ENCODE measurements around the gene KLHL3.
"Not testable (repeated sequence)": the region's sequence is repeated elsewhere in the genome, so short reads cannot be mapped to it uniquely, and the experiment has no call there.

KLHL3 gene

GRCh38 chr5:137665678-137666460, 70.0 kb downstream of the KLHL3 start:
- DNase-seq = no peak

GRCh38 chr5:137660349-137660817, 75.5 kb downstream of the KLHL3 start:
- DNase-seq = peak; percentile 84

- DNase-seq = no peak
Observed at GRCh38 chr5:137659209-137659608, 76.7 kb downstream of the KLHL3 start.

GRCh38 chr5:137658324-137658723, 77.6 kb downstream of the KLHL3 start:
- DNase-seq = no peak

- no peak for DNase-seq
Observed at GRCh38 chr5:137657073-137657472, 78.8 kb downstream of the KLHL3 start.

- DNase-seq = no peak
Observed at GRCh38 chr5:137656558-137656957, 79.3 kb downstream of the KLHL3 start.

- no peak for DNase-seq
Observed at GRCh38 chr5:137651022-137651421, 84.9 kb downstream of the KLHL3 start.

GRCh38 chr5:137649228-137649935, 86.5 kb downstream of the KLHL3 start:
- DNase-seq = peak; percentile 75

GRCh38 chr5:137648361-137648760, 87.5 kb downstream of the KLHL3 start:
- DNase-seq = no peak

- DNase-seq = no peak
Observed at GRCh38 chr5:137647401-137647800, 88.5 kb downstream of the KLHL3 start.

- DNase-seq = no peak
Observed at GRCh38 chr5:137646761-137647160, 89.1 kb downstream of the KLHL3 start.

GRCh38 chr5:137643081-137643480, 92.8 kb downstream of the KLHL3 start:
- not testable (repeated sequence) for DNase-seq

GRCh38 chr5:137642091-137642490, 93.8 kb downstream of the KLHL3 start:
- DNase-seq = no peak

GRCh38 chr5:137641148-137641547, 94.7 kb downstream of the KLHL3 start:
- DNase-seq = no peak

- no peak for DNase-seq
Observed at GRCh38 chr5:137639645-137640044, 96.2 kb downstream of the KLHL3 start.

- no peak for DNase-seq
Observed at GRCh38 chr5:137638841-137639240, 97.0 kb downstream of the KLHL3 start.

- no peak for DNase-seq
Observed at GRCh38 chr5:137636830-137637714, 98.8 kb downstream of the KLHL3 start.

- DNase-seq = no peak
Observed at GRCh38 chr5:137636099-137636498, 99.8 kb downstream of the KLHL3 start.

GRCh38 chr5:137635521-137635921, 100.4 kb downstream of the KLHL3 start:
- no peak for DNase-seq

- DNase-seq = no peak
Observed at GRCh38 chr5:137633896-137634295, 102.0 kb downstream of the KLHL3 start.

- DNase-seq = no peak
Observed at GRCh38 chr5:137632716-137633115, 103.2 kb downstream of the KLHL3 start.

GRCh38 chr5:137631453-137631852, 104.4 kb downstream of the KLHL3 start:
- no peak for DNase-seq

- no peak for DNase-seq
Observed at GRCh38 chr5:137630972-137631370, 104.9 kb downstream of the KLHL3 start.
